GM18511 (cell line): ENCODE measurements around the gene SYT5.

Source experiments
- ATAC-seq: cut with Tn5 transposase; IDR thresholded peaks from one replicate; pipeline ENCODE4 v1.9.1; 2021; ENCODE audit warnings: mild to moderate bottlenecking, moderate library complexity; ENCODE audit not compliant: unreplicated experiment

SYT5 gene

DNA sequence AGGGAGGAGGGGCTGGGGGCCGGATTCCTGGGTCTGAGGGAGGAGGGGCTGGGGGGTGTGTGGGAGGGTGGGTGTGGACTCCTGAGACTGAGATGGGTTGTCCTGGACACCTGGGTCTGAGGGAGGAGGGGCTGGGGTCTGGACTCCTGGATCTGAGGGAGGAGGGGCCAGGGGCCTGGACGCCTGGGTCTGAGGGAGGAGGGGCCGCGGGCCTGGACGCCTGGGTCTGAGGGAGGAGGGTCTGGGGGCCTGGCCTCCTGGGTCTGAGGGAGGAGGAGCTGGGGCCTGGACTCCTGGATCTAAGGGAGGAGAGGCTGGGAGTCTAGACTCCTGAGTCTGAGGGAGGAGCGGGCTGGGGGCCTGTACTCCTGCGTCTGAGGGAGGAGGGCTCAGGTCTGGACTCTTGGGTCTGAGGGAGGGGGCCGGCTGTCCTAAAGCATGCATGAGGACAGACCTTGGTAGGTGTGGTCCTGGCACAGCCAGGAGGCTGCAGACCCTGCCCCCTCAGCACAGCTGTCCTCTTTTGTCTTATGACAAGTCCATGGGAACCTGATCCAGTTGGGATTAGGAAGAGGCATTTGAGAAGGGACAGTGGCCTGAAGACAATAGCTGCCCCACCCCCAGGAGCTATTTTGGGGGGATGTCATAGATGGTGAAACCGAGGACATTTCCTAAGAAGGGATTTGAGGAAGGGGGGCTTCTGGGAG lies 32.4 kb downstream of the SYT5 start:
- ATAC-seq: no peak

DNA sequence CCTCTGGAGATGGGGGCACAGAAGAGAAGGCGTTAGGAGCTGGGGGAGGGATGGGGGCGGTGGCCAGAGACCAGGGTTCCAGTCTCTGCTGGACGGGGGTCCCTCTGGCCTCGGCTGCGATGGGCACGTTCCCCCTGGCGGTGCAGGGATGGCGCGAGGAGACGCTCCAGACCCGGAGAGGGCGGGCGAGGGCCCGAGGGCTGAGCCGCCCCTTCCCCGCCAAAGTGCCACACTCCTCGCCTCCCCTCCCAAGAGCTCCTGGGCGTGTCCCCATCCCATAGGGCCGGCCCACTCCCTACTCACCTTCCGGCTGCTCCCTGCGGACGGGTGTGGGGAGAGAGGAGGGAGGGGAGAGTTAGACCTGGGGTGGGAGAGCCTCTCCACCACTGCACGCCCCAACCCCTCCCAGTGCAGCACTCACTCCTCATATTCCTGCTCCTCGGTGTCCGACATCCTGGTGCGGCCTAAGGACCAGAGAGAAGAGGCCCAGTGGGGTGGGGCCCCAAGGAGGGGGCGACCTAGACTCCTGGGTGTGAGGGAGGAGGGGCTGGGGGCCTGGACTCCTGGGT lies 33.3 kb downstream of the SYT5 start:
- ATAC-seq: no peak

DNA sequence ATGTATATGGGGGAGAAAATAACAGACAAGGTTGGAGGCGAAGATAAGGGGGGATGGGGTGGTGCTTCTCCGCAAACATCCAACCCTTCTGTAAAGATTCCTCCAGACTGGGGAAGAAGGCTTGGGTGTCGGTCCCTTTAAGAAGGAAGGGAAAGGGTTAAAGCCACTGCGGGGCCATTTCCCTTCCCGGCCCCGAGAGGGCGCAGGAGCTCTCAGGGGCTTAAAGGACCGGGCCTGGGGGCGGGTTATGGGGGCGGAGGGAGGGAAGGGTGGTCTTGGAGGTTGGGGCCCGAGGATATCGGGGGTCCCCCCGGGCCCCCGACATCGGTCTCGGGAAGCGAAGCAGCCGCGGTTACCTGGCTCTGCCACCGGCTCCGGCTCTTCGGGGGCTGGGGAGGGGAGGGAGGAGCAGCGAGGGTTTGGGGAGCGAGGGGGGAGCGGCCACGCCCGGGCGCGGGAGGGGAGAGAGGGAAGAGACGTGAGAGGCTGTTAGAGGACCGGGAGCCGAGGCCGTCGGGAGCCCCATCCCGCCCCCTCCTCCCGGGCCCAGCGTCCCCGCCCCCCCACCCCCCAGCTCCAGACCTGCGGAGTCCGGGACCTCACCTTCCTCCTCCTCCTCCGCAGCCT lies 33.9 kb downstream of the SYT5 start:
- ATAC-seq: no peak

GRCh38 chr19:55145232-55145631 lies 34.9 kb downstream of the SYT5 start:
- ATAC-seq: no peak

GRCh38 chr19:55141696-55142095 lies 38.4 kb downstream of the SYT5 start:
- ATAC-seq: no peak

DNA sequence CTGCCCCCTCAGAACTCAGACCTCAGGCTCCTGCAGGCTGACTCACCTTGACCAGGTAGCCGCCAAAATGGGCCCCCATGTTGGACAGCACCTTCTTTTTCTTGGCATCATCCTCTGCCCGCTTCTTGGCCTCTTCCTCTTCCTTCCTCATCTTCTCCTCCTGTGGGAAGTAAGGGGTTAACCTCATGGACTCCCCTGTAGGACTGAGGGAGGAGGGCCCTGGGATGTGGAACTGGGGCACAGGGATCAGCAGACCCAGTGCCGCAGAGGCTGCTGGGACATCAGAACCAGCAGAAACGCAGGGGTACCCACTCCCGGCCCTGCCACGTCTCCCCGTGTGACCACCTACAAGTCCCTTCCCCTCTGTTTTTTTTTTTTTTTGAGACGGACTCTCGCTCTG lies 42.2 kb downstream of the SYT5 start:
- ATAC-seq: no peak

GRCh38 chr19:55136399-55137102 lies 43.5 kb downstream of the SYT5 start:
- ATAC-seq: no peak

DNA sequence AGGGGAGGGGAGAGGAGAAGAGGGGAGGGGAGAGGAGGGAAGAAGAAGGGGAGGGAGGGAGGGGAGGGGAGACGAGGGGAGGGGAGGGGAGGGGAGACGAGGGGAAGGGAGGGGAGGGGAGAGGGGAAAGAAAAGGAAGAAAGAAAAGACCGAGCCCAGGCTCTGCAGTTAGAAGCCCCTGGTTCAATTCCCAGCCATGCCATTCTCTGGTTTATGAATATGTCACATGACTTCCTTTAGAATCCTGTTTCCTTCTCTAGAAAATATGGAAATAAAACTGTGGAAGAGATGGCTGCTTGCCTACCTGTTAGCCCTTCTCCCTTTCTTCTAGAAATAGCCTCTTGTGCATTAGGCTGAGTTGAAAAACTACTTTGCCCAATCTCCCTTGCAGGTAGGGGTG lies 45.4 kb downstream of the SYT5 start:
- no peak for ATAC-seq

DNA sequence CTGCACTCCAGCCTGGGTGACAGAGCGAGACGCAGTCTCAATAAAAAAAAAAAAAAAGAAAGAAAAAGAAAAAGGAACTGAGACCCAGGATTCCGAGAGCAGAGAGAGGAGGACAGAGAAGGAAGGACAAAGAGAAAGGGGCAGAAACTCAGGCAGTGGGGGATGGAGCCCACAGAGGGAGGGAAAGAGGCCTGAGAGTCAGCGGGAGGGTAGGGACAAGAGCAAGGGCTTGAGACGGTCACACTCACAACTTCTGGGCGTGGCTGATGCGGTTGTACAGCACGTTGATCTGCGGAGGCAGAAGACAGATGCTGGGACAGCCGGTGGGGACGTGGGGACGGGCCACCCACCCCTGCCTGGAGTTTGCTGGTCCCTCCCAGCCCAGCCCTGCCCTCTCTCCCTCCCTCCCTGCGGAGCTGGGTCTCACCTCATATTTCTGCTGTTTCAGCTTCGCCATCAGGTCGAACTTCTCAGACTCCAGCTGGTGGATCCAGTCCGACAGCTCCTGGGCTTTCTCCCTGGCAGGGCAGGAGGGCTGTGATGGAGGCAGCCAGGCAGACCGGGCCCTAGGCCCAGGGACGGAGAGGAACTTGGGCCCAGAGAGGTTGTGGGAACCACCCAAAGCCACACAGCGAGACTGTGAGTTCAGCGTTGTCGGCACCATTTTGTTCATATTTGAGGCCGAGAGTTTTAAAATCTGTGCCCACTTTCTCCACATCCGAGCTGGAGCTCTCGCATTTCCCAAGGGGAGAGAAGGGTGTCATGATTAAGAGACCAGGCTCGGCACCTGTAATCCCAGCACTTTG lies 46.2 kb downstream of the SYT5 start:
- no peak for ATAC-seq

GRCh38 chr19:55132453-55133129 lies 47.5 kb downstream of the SYT5 start:
- ATAC-seq: no peak

- ATAC-seq: no peak
Observed at GRCh38 chr19:55131421-55131820, 48.7 kb downstream of the SYT5 start.
